Measurements from ENCODE around the gene TRIM49D1. TPM values are rescaled to one million over a fixed set of nuclear protein-coding genes. Genes with fewer than 3 reads are reported as not detected.

TRIM49D1 gene
- total RNA-seq, 1 donor from 2014 or later: not detected

Other genes with a start within 250 kb of the TRIM49D1 start
- not detected in 2 replicates for gene TRIM77, start 211.9 kb downstream of the TRIM49D1 start, total RNA-seq
- not detected in 2 replicates for gene TRIM49, start 113.7 kb downstream of the TRIM49D1 start, total RNA-seq
- not detected in 2 replicates for gene TRIM64B, start 43.8 kb downstream of the TRIM49D1 start, total RNA-seq
- gene TRIM49D2, start 1.8 kb upstream of the TRIM49D1 start, total RNA-seq: not detected in 2 replicates
- gene TRIM64, start 43.8 kb upstream of the TRIM49D1 start, total RNA-seq: not detected in 2 replicates
- gene TRIM49C, start 108.9 kb upstream of the TRIM49D1 start, total RNA-seq: not detected in 2 replicates
- gene UBTFL1, start 163.7 kb upstream of the TRIM49D1 start, total RNA-seq: not detected in 2 replicates
- gene NAALAD2, start 212.4 kb upstream of the TRIM49D1 start, total RNA-seq: 3.9 and 5.5 TPM in 2 replicates